Amygdala (tissue), 56 donors: ENCODE data around the gene VASH1.

Source experiments
- DNase-seq, 56 donors: peaks; one replicate each; lab custom pipeline; 2025; lab: John Stamatoyannopoulos, UW

Gene VASH1

DNA sequence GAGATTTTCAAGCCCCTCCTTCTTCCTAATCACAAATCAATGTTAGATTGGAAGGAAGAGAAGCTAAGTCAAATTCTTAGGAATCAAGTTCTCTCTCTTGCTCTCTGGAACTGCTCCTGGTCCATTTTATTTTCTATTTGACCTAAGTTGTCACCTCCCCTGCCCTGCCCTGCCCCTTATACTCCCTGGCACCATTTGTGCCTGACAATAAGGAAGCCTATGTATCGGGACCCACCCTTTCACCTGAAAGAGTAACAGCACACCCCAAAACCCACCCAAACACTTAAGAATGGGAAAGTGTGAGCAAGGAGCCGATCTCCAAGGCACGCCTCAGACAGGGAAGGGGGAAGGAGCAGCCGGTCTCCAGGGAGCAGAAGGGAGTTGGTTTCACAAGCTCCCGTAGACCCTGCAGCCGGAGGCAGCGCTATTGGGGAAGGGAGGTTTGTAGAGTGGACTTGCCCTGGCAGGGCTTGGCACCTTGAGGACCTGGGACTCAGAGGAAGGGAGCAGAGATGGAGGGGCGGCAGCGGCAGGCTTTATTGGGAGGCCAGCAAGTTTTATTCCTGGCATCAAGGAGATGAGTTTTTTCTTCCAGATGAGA lies 66.5 kb downstream of the VASH1 start:
- peak in 6 of 56 donors; percentile 3 to 20 (median 16) for DNase-seq

GRCh38 chr14:76828339-76829012 lies 67.2 kb downstream of the VASH1 start:
- peak in 8 of 56 donors; percentile 8 to 56 (median 23) for DNase-seq

GRCh38 chr14:76829013-76829365 lies 67.7 kb downstream of the VASH1 start:
- peak in 17 of 56 donors; percentile 10 to 45 (median 28) for DNase-seq

DNA sequence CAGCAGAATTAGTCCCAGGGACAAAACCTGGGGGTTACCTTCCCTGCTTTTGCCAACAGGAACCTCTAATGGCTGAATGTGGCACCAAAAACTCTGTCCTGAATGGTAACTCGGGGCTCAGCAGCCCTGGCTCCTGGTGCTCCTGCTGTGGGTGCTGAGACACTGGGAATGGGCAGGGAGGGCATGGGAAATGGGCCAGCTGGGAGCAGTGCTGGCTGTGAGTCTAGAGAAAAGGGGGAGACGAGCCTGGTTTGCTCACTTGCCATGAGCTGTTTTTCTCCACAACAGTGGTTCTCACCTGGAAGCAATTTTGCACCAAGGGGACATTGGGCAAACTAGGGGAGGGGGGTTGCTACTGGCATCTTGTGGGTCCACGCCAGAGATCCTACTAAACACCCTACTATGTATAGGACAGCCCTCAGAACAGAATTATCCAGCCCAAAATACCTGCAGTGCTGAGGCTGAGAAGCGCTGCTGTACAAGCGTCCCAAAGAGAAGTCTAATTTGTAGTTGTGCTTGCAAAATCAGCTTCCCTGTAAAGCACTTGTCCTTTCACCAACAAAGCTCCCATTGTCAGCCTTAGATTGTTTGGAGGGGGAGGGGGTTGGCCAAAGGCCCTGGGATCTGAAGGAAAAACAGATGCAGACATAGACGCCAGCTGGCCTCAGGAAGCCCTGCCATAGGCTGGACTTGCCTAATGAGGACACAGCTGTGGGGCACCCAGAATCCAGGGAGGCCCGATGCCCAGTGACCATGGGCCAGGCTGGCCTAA lies 68.6 kb downstream of the VASH1 start:
- peak in 55 of 56 donors; percentile 44 to 98 (median 83) for DNase-seq

DNA sequence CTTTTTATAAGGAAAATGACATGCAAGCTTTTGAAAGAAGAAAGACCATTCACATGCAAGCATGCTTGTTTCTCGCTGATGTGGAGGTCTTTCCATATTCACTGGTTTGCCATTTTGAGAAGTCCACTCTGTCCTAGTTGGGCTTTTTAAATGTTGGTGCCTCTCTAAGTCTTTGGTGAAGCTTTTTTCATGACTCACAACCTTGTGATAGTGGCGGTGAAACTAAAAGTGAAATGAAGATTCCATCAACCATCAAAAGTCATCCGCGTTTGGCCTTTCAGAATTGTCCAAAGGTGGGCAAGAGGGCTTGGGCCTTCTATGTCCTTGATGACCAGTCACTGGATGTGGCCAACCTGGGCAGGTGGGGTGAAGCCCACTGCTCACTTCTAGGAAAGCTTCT lies 69.3 kb downstream of the VASH1 start:
- no peak for DNase-seq

- peak in 1 of 56 donors; percentile 7 for DNase-seq
Observed at GRCh38 chr14:76832503-76832988, 71.3 kb downstream of the VASH1 start.
